GM18519 (cell line): ENCODE data around the gene SLC6A7.
"Not testable (repeated sequence)": the region's sequence is repeated elsewhere in the genome, so short reads cannot be mapped to it uniquely, and the experiment has no call there.

Experiments used
- ATAC-seq: cut with Tn5 transposase; IDR thresholded peaks from one replicate; pipeline ENCODE4 v1.9.1; 2021; ENCODE audit warnings: mild to moderate bottlenecking, moderate library complexity; ENCODE audit not compliant: unreplicated experiment, low FRiP score

SLC6A7 gene

DNA sequence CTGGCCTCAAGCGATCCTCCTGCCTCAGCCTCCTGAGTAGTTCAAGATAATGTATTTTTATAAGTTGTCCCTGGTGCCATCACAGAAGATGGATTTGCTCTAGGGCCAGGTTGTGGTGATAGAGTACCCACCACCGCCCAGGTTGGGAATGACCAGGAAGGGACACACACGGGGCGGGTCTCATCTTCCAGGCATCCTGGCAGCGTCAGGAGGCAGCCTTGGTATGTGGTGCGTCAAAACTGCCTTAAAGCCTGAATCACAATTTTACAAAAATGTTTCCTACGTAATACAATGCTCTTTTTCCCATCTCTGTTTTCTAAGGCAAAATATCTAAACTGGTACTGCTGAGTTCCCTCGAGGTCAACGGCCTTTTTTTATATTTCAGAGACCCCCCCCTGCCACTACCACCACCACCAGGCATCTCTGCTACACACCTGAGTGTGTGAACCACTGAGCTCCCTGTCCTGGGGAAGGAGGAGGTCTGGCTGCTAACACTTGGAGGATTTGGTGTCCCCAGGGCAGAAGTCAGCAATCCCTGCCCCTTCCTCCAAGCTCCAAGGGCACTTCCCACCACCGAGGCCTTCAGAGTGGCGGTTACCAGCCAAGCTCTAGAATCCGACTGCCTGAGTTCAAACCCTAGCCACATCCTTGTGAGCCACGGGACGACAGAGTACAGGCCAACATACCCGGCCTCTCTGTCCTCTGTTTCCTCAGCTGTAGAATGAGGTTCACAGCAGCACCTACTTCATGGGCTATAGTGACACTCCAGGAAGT lies 47.3 kb downstream of the SLC6A7 start:
- no peak for ATAC-seq

DNA sequence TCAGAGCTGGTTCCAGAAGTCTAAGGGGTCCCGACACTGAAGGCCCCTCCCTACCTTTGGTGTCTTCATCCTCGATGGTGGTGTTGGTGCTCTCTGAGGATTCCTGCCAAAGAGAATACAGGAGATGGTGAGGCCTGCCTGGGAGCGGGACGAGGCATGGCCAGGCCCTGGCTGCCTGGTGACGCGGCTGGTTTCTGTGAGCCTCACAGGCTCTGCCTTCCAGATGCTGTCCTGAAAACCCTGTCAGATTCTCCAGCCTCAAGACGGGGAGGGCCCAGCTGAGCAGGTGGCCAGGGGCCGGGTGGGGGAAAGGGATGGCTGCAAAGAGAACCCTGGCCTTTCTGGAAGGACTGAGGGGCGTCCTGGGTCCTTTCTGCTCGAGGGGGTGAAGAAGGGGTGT lies 48.8 kb downstream of the SLC6A7 start:
- ATAC-seq: no peak

DNA sequence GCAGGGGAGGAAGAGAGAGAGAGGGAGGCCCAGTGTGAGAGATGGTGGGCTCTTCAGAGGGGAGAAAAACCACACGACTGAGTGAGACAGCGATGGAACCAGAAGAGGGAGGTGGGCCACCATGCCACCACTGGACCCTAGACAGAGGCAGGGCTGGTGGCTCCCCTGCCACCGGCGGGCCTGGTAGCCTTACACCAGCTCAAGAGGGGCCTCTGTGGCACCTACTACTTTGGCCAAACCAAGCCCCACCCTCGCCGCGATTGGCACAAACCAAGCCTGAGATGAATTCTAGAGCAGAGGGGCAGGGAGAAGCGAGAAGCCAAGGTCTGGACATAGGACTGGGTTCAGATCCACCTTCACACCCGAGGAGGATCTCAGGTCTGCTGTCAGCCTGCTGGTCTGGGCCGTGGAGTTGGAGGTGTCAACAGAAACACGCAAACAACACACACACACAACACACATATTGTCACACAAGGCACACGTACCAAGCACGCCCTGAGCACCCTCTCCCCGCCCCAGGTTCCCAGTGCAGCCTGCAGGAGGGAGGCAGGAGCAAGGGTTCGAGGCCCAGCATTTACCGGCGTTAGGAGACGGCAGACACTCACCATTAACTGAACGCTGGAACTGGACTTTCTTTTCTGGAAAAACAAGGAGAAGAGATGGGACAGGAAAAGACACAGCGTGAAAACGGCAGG lies 49.4 kb downstream of the SLC6A7 start:
- no peak for ATAC-seq

DNA sequence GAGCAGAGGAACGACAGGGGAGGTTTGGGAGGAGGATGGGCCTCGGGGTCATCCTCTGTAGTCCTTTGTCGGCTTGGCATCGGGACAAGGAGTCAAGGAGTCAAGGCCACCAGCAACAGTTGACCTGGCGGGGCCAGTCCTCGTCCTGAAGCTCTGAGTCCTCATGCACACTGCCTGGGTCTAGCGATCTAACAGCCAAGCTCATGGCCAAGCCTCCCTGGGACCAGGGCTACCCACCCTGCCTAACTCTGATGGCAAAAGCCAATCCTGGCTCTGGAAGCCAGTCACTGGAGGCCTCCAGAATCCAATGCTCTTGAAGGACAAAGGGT lies 49.9 kb downstream of the SLC6A7 start:
- ATAC-seq: no peak

DNA sequence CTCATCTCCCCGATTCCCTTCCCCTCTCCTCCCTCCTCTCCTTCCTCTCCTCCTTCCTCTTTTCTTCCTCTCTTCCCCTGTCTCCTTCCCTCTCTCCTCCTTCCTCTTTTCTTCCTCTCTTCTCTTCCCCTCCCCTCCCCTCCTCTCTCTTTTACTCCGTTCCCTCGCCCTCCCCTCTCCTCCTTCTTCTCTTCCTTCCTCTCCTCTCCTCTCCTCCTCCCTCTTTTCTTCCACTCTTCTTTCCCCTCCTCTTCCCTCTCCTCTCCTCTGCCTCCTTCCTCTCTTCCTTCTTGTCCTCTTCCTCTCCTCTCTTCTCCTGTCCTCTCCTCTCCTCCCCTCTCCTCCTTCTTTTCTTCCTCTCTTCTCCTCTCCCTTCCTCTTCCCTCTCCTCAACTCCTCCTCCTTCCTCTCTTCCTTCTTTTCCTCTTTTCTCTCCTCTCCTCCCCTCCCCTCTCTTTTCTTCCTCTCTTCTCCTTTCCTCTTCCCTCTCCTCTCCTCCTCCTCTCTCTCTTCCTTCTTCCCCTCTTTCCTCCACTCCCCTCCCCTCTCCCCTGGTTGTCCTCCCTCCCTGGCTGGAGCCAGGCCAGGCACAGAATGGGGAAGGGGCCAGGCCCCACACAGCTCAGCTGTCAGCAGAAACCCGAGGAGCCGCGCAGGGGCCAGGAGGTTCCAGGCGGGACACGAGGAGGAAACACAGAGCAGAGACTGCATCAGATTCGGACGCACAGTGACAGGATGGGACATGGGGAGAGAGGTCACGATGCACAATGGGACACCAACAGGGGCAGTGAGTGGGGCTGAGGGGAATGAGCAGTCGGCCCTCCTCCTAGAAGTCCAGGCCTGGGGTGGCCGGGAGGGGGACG lies 51.7 kb downstream of the SLC6A7 start:
- ATAC-seq: no peak

DNA sequence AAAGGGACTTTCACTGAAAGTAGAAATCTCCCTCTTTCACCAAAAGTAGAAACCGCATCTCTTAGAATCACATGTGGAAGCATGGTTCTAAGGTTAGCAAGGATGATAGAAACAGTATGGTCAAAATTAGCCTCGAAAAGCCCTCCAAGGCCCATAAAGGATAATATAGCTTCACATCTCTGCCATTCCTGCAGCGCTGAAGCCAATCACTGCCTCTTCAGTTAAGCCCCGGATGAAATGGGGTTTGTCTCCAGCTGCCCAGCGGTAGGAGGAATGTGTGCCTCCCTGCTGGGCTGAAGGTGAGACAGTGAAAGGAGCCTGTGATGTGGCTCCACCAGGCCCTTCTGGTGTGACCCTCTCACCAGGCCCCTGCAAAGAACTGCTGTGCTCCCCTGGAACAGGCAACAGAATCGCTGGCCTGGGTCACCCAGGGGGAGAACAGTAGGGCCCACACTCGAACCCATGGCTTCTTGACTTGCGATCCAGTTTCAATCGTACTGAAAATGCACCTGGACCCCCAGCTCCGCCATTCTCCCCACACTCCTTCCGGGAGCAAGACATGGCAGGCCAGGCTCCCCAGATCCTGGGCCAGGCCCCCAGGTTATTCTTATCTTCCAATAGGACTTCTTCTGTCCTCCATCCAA lies 52.5 kb downstream of the SLC6A7 start:
- no peak for ATAC-seq

DNA sequence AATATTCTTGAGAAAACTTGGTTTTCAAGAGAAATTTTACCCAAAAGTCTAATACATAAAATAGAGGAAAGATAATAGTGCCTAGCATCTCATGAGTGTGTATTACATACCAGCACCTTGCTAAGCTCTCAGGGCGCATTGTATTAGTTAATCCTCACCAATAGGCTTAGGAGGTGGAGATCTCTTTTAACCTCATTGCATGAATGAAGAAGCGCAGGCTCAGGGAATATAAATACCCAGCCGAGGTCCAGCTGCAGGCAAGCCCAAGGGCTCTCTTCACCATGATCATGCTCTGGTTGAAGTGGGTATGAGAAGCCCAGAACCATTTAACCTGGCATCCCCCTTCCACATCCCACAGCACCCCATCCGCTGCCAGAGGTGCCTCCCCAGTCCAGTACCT lies 53.7 kb downstream of the SLC6A7 start:
- ATAC-seq: no peak

DNA sequence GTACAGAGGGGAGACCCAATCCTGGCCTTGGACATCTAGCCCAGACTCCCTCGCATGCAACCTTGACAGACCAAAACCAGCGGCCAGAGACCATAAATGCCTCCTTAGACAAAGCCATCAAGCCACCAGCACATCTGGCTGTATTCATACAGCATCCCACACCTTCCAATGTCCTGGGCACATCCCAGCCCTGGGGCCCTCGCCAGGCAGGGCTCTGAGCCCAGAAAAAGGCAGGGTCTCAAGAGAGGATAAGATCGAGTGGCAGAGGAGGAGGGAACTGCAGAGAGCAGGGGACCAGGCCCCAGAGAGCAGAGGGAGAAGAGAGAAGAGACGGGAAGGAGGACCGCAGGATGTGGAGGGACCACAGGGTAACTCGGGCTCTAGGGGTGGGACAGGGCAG lies 54.3 kb downstream of the SLC6A7 start:
- ATAC-seq: no peak

DNA sequence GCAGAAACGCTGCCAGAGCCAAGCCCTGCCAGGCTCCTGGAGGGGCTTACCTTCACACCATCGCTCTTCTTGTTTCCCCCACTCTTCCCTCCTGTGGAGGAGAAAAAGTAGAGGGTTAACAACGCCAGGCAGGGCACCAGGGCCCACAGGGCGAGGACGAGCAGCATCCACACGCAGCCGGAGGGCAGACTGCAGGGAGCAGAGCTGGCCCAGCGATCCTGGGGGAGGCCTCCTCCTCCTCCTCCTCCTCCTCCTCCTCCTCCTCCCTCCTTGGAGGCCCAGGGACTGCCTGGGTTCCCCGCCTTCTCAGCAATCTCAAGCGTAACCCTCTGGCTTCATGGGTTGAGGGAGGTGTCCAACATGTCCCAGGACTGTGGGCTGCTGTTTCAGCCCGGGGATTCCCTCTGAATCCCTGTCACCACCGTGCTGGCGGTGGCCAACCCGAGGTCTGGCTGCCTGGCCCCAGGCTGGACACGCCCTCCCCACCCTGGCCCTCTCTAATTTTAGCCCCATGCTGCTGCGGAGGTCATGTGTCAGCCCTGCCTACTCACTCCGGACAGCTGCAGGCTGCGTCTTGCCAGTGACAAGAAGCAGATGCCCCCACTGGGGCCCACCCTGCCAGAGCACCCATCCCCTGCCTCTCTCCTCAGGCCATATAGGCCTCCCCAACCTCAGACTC lies 55.4 kb downstream of the SLC6A7 start:
- ATAC-seq: no peak

DNA sequence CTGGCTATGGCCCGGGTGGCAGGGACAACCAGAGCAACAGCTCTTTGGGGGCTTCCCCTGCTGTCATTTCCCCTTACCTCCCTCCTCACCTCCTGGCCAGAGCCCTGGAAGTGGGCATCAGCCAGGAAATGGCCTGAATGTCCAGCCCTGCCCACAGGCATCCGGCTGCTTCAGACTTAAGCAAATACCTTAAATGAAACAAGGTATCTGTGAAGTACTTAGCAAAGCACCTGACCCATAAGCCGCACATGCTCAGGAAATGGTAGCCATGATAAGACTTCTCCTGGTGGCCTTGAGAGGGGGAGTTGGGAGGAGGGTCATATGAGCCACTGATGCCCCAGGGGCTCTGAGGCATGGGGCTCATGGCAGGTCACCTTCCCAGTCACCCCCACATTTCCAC lies 55.9 kb downstream of the SLC6A7 start:
- no peak for ATAC-seq

DNA sequence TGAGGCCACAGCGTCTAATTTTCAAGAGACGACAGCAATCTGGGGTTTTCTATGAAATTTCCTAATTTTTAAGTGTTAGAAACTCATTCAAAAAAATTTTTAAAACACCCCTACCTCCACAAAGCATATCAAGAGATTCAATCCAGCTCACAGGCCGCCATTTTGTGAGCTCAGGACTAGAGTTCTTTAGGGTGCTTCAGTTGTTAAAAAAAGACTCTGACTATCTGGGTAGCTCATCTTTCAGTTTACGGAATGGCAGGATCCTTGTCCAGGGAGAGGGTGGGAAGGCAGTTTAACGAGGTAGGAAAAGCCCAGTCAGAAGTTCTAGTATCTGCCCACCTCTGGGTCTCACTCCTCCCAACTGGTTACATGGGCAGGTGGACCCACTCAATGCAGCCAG lies 56.6 kb downstream of the SLC6A7 start:
- ATAC-seq: no peak

DNA sequence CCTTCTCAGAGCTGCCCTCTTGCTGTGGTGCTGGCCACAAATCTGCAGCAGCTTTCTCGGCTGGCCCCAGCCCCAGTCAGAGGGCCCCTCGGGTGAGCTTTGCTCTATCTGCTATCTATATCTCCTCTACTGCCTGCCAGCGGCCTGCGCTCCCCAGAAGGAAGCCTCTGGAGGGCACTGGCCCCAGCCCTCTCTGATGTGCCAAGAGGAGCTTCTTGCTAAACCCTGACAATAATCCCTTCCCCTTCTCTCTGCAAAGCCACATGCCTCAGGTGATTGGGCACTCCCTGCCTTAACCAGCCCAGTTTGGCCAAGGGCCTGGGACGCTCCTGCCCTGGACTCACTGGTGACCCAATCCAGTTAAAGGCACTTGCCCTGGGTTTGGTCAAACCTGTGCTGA lies 57.0 kb downstream of the SLC6A7 start:
- ATAC-seq: no peak

DNA sequence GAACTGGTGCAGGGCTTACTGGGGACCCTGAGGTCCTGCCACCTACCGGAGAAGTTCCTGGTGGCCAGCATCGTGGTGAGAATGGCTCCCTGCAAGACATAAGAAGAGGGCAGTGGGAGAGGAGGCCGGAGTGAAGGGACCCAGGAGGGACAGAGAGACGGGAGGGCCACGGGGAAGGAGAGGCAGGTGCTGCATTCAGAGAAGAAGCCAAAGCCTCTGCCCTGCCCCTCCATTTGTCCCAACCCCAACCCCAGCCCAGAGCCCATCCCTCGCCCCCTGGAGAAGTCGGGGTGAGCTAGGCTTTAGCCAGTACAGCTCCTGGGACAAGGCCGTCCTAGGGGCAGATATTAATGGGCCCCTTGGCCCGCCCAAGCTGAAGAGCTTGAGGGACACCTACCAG lies 57.9 kb downstream of the SLC6A7 start:
- no peak for ATAC-seq

DNA sequence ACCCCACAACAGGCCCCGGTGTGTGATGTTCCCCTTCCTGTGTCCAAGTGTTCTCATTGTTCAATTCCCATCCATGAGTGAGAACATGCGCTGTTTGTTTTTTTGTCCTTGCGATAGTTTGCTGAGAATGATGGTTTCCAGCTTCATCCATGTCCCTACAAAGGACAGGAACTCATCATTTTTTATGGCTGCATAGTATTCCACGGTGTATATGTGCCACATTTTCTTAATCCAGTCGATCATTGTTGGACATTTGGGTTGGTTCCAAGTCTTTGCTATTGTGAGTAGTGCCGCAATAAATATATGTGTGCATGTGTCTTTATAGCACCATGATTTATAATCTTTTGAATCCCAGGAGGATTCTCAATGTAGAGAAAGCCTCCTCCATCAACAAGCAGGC lies 58.6 kb downstream of the SLC6A7 start:
- not testable (repeated sequence) for ATAC-seq

DNA sequence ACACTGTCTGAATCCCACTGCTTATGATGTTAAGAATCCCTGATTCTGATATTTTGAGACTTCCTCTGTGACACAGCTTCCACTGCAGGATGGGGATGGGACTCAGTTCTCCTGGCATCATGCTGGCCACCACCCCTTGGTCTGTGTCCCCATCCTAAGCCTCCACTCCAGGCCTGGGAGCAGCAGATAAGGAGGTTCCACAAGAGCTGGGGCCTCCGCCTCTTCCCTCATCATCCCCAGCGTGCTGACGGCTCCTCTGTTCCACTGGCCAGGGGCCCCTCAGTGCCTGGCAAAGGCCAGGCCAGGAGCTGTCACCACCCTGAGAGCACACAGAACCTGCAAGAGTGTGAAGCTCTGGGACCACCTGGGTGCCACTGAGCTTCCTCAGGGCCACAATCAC lies 59.1 kb downstream of the SLC6A7 start:
- ATAC-seq: no peak

DNA sequence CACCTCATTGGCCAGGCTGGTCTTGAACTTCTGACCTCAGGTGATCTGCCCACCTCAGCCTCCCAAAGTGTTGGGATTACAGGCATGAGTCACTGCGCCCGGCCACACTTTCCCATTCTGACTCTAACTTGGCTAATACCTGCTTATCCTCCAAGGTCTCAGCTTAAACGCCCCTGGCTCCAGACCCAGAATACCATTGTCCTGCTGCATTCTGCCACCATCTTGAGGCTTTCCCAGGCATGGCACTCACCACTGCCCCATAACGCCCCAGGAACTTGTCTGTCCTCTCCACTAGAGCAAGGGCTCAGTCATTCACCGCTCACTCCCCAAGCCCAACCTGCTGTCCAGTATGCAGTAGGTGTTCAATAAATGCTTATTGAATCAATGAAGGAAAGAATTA lies 59.9 kb downstream of the SLC6A7 start:
- no peak for ATAC-seq

DNA sequence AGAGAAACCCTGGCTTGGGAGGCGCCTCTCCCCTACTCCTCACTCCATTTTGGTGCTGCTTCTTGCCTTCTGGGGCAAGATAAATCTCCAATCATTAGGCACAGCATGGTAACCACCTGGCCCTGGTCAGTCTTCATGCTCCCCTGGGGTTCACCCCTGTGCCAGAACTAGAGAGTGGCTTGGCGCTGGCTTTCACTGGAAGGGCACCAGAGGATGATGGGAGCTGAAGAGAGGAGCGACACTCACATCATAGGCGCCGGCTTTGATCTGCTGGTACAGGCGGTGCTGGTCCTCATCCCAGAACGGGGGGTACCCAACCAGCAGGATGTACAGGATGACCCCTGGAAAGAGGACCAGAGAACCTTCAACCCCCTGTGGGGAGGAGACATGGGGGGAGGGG lies 61.6 kb downstream of the SLC6A7 start:
- no peak for ATAC-seq

DNA sequence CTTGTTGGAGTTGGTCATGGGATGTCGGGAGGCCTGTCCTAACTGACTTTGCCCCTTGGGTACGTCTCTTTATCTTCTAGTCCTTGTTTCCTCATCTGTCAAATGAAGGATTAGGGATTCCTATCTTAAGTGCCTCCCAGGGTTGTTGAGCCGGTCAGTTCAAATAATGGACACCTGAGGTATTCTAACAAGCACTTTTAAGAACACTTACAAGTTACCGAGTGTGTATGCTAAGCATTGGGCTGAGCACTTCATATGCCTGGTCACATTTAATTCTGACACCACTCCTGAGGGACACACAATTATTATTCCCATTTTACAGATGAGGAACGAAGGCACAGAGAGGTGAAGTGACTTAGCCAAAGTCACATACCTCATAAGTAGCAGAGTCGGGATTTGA lies 62.6 kb downstream of the SLC6A7 start:
- ATAC-seq: no peak

DNA sequence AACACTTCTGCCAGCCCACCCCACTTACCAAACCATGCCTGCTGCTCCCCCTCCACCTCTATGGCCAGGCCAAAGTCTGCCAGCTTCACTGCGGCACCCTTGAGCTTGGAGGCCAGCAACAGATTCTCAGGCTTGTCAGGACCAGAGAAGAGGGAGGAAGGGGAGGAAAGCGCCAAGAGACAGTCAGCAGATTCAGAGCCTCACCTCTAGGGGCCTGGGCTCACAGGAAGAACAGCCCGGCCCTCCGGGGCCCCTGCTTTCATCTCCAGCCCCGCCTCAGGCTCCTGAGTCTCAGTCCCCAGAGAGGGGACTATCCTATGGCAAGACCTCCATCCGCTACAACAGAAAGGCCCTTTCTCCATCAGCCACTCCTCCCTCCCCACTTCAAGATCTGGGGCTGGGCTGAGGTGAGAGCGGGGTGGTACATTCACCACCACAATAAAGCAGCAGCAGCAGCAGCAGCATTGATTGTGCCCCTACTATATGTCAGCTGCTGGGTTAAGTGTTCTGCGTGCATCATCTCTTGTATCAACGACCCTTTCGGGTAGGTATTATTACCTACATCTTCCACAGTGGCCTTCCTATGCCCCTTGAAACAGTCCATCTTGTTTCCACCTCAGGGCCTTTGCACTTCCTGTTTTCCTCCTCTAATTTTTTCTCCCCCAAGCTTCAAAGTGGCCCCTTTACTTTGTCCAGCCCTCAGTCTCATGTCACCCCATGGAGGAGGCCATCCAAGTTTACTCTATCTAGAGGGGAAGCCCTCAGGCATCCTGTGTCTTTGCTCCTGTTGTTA lies 63.8 kb downstream of the SLC6A7 start:
- ATAC-seq: no peak

DNA sequence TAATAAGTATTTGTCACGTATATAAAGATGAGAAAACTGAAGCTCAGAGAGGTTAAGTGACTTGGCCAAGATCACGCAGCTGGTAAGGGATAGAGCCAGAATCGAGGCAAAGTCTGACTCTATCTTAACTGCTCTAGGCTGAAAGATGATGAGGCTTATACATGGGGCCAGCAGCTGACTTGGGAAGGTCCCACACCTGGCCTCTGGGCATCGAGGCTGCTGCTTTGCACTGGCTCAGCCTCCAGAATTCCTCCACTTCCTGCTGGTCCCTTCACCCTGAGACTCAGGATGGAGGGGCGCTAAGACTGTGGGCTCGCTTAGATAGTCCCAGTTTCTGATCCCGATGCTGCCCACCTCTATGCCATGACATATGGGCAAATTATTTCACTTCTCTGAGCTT lies 64.5 kb downstream of the SLC6A7 start:
- ATAC-seq: no peak
